Parathyroid adenoma (tissue), 2 donors: Measurements from ENCODE around the gene VASN.

Experiments used
- H2AFZ ChIP-seq: fragments of 300-600 bp; sonication (generic); one replicate; pipeline ENCODE4 v1.7.0; 2017; ENCODE audit warnings: antibody characterized with exemption, mild to moderate bottlenecking
- H3K27ac ChIP-seq: fragments of 300-600 bp; sonication (generic); one replicate; pipeline ENCODE4 v1.7.0; 2017
- H3K27me3 ChIP-seq: fragments of 300-600 bp; sonication (generic); one replicate; pipeline ENCODE4 v1.7.0; 2017; ENCODE audit warnings: low read length; ENCODE audit not compliant: control insufficient read depth, insufficient read depth
- H3K36me3 ChIP-seq: fragments of 300-600 bp; sonication (generic); one replicate; pipeline ENCODE4 v1.7.0; 2017; ENCODE audit warnings: low read length; ENCODE audit not compliant: control insufficient read depth, insufficient read depth
- H3K4me1 ChIP-seq: fragments of 300-600 bp; sonication (generic); one replicate; pipeline ENCODE4 v1.7.0; 2017; ENCODE audit warnings: control low read depth
- H3K4me2 ChIP-seq: fragments of 300-600 bp; sonication (generic); one replicate; pipeline ENCODE4 v1.7.0; 2017; ENCODE audit warnings: low read length
- H3K4me3 ChIP-seq: fragments of 300-600 bp; sonication (generic); one replicate; pipeline ENCODE4 v1.7.0; 2017; ENCODE audit warnings: low read depth, low read length
- H3K79me2 ChIP-seq: fragments of 300-600 bp; sonication (generic); one replicate; pipeline ENCODE4 v1.7.0; 2017; ENCODE audit warnings: control low read depth
- H3K9ac ChIP-seq: fragments of 300-600 bp; sonication (generic); one replicate; pipeline ENCODE4 v1.7.0; 2017; ENCODE audit warnings: mild to moderate bottlenecking
- H3K9me3 ChIP-seq: fragments of 300-600 bp; sonication (generic); one replicate; pipeline ENCODE4 v1.7.0; 2017; ENCODE audit warnings: low read length; ENCODE audit not compliant: control insufficient read depth
- TF ChIP-seq, protein P1 (sequence below): fragments of 300-600 bp; sonication (generic); IDR thresholded peaks from one replicate; pipeline ENCODE4 v1.7.0; 2017; ENCODE audit warnings: antibody characterized with exemption, mild to moderate bottlenecking
- donor health status: primary hyperparathyroidism.

The VASN gene

DNA sequence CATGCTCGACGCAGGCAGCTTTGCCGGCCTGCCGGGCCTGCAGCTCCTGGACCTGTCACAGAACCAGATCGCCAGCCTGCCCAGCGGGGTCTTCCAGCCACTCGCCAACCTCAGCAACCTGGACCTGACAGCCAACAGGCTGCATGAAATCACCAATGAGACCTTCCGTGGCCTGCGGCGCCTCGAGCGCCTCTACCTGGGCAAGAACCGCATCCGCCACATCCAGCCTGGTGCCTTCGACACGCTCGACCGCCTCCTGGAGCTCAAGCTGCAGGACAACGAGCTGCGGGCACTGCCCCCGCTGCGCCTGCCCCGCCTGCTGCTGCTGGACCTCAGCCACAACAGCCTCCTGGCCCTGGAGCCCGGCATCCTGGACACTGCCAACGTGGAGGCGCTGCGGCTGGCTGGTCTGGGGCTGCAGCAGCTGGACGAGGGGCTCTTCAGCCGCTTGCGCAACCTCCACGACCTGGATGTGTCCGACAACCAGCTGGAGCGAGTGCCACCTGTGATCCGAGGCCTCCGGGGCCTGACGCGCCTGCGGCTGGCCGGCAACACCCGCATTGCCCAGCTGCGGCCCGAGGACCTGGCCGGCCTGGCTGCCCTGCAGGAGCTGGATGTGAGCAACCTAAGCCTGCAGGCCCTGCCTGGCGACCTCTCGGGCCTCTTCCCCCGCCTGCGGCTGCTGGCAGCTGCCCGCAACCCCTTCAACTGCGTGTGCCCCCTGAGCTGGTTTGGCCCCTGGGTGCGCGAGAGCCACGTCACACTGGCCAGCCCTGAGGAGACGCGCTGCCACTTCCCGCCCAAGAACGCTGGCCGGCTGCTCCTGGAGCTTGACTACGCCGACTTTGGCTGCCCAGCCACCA lies 9.7 kb downstream of the VASN start:
- Histone ChIP-seq H3K27me3 (no peaks in the 10 kb centered on the region), H3K4me3 (no peak overlapping the region), H3K4me2 (no peak overlapping the region), H3K9me3 (no peaks in the 10 kb centered on the region), H3K27ac (no peak overlapping the region), H3K36me3 (no peaks in the 10 kb centered on the region), H3K4me1 (peaks cover 8% of the 10 kb centered on the region), H3K9ac (no peak overlapping the region), H3K79me2 (no peaks in the 10 kb centered on the region), H2AFZ (no peak overlapping the region)
- TF ChIP-seq, protein P1, sequence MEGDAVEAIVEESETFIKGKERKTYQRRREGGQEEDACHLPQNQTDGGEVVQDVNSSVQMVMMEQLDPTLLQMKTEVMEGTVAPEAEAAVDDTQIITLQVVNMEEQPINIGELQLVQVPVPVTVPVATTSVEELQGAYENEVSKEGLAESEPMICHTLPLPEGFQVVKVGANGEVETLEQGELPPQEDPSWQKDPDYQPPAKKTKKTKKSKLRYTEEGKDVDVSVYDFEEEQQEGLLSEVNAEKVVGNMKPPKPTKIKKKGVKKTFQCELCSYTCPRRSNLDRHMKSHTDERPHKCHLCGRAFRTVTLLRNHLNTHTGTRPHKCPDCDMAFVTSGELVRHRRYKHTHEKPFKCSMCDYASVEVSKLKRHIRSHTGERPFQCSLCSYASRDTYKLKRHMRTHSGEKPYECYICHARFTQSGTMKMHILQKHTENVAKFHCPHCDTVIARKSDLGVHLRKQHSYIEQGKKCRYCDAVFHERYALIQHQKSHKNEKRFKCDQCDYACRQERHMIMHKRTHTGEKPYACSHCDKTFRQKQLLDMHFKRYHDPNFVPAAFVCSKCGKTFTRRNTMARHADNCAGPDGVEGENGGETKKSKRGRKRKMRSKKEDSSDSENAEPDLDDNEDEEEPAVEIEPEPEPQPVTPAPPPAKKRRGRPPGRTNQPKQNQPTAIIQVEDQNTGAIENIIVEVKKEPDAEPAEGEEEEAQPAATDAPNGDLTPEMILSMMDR = no peak

DNA sequence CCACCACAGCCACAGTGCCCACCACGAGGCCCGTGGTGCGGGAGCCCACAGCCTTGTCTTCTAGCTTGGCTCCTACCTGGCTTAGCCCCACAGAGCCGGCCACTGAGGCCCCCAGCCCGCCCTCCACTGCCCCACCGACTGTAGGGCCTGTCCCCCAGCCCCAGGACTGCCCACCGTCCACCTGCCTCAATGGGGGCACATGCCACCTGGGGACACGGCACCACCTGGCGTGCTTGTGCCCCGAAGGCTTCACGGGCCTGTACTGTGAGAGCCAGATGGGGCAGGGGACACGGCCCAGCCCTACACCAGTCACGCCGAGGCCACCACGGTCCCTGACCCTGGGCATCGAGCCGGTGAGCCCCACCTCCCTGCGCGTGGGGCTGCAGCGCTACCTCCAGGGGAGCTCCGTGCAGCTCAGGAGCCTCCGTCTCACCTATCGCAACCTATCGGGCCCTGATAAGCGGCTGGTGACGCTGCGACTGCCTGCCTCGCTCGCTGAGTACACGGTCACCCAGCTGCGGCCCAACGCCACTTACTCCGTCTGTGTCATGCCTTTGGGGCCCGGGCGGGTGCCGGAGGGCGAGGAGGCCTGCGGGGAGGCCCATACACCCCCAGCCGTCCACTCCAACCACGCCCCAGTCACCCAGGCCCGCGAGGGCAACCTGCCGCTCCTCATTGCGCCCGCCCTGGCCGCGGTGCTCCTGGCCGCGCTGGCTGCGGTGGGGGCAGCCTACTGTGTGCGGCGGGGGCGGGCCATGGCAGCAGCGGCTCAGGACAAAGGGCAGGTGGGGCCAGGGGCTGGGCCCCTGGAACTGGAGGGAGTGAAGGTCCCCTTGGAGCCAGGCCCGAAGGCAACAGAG lies 10.5 kb downstream of the VASN start:
- H3K27me3 ChIP-seq = no peaks in the 10 kb centered on the region
- no peak overlapping the region for H3K4me2 ChIP-seq
- no peaks in the 10 kb centered on the region for H3K79me2 ChIP-seq
- H2AFZ ChIP-seq = no peak overlapping the region
- peaks cover 6% of the 10 kb centered on the region for H3K4me1 ChIP-seq
- no peaks in the 10 kb centered on the region for H3K36me3 ChIP-seq
- H3K27ac ChIP-seq = no peak overlapping the region
- H3K9me3 ChIP-seq = no peaks in the 10 kb centered on the region
- TF ChIP-seq, protein P1 = no peak
- no peak overlapping the region for H3K4me3 ChIP-seq
- no peak overlapping the region for H3K9ac ChIP-seq

DNA sequence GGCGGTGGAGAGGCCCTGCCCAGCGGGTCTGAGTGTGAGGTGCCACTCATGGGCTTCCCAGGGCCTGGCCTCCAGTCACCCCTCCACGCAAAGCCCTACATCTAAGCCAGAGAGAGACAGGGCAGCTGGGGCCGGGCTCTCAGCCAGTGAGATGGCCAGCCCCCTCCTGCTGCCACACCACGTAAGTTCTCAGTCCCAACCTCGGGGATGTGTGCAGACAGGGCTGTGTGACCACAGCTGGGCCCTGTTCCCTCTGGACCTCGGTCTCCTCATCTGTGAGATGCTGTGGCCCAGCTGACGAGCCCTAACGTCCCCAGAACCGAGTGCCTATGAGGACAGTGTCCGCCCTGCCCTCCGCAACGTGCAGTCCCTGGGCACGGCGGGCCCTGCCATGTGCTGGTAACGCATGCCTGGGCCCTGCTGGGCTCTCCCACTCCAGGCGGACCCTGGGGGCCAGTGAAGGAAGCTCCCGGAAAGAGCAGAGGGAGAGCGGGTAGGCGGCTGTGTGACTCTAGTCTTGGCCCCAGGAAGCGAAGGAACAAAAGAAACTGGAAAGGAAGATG lies 11.2 kb downstream of the VASN start:
- Histone ChIP-seq H3K9ac (no peak overlapping the region), H2AFZ (no peak overlapping the region), H3K27me3 (no peaks in the 10 kb centered on the region), H3K9me3 (no peaks in the 10 kb centered on the region), H3K4me3 (no peak overlapping the region), H3K36me3 (no peaks in the 10 kb centered on the region), H3K4me2 (no peak overlapping the region), H3K4me1 (peaks cover 6% of the 10 kb centered on the region), H3K27ac (no peak overlapping the region), H3K79me2 (no peaks in the 10 kb centered on the region)
- TF ChIP-seq, protein P1 = no peak

DNA sequence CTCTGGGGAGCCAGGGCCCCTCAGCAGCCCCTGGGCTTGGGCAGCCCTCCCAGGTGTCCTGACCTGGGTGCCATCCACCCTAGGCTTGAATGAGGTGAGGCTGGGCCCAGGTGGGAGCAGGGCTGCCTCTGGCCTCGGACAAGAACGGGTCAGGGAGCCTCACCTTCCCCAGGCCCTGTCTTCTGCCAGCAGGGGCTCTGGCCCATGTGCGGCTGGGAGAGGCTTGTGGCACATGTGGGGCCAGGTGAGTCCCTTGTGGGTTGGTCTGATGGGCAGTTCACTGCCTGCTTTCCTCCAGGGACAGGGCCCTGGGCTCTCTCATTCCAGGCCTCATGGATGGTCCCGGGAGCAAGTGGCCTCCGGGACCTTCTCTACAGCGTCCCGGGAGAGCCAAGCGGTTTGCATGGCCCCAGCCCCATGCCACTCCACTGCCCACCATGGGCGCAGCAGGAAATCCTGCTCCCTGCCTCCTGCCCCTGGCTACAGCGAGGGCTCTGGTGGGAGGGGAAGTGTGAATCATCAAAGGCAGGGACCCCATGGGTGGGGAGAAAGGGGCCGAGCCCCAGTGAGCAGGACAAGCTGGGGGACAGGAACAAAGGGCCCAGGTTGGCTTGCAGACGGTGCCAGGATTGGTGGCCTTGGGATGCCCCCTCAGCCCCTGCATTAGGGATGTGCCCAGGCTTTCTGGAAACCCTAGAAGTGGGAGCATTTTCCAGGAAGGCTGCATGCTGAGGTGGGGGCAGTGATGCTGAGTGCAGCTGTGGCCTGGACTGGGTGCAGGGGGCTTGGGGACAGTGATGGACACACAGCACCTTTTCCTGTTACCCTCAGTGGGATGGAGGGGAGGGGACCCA lies 12.2 kb downstream of the VASN start:
- TF ChIP-seq, protein P1 = no peak
- Histone ChIP-seq H3K9me3 (no peaks in the 10 kb centered on the region), H3K27me3 (no peaks in the 10 kb centered on the region), H3K27ac (no peak overlapping the region), H3K4me3 (no peak overlapping the region), H3K9ac (no peak overlapping the region), H3K79me2 (no peaks in the 10 kb centered on the region), H2AFZ (no peak overlapping the region), H3K36me3 (no peaks in the 10 kb centered on the region), H3K4me1 (peaks cover 6% of the 10 kb centered on the region), H3K4me2 (no peak overlapping the region)
